Activated CD4-positive, alpha-beta T cell treated with anti-CD3 and anti-CD28 coated beads, Interleukin-2, amount 10 ng/mL, durations not matched to agents 24 days and 14 days (primary cell): ENCODE data around the gene FGF1. TPM values are rescaled to one million over a fixed set of nuclear protein-coding genes. Genes with fewer than 3 reads are reported as not detected.

Source experiments
- DNase-seq: peaks from one replicate; pipeline ENCODE4 v3.0.0; 2022
- H3K27ac Mint-ChIP-seq: one replicate; pipeline ENCODE4 v1.8.0; 2022; ENCODE audit warnings: mild to moderate bottlenecking, mixed read lengths
- H3K27me3 Mint-ChIP-seq: one replicate; pipeline ENCODE4 v1.8.0; 2022; ENCODE audit warnings: mixed read lengths
- H3K36me3 Mint-ChIP-seq: one replicate; pipeline ENCODE4 v1.8.0; 2022; ENCODE audit warnings: low read depth, mild to moderate bottlenecking, mixed read lengths
- H3K4me1 Mint-ChIP-seq: one replicate; pipeline ENCODE4 v1.8.0; 2021; ENCODE audit warnings: mixed read lengths
- H3K4me3 Mint-ChIP-seq: one replicate; pipeline ENCODE4 v1.8.0; 2022; ENCODE audit warnings: mild to moderate bottlenecking, moderate library complexity, mixed read lengths
- H3K9me3 Mint-ChIP-seq: one replicate; pipeline ENCODE4 v1.8.0; 2021; ENCODE audit warnings: mixed read lengths
- intact Hi-C: fragments of 100-400 bp; cut with micrococcal nuclease; formaldehyde crosslinking; loops from one replicate; pipeline ENCODE4 v1.15.1; 2023
- total RNA-seq: library from RNA; stranded (reverse); gene quantifications from 2 replicates; pipeline ENCODE4 v1.2.3, GENCODE V29; 2022

The FGF1 gene
- total RNA-seq, 1 donor from 2014 or later, result not detected

- no peak for DNase-seq
- H3K27me3 Mint-ChIP-seq, result peaks cover 10% of the 10 kb centered on the region
- no peak overlapping the region for H3K4me3 Mint-ChIP-seq
- no peaks in the 10 kb centered on the region for H3K9me3 Mint-ChIP-seq
- intact Hi-C loops, result no loop called here
- no peaks in the 10 kb centered on the region for H3K4me1 Mint-ChIP-seq
- H3K36me3 Mint-ChIP-seq, result no peaks in the 10 kb centered on the region
- no peak overlapping the region for H3K27ac Mint-ChIP-seq
Measured at GRCh38 chr5:142686968-142687367, 1.1 kb upstream of the FGF1 start.

- no peak for DNase-seq
- intact Hi-C loops, result no loop called here
- H3K4me3 Mint-ChIP-seq, result no peak overlapping the region
- H3K4me1 Mint-ChIP-seq, result no peaks in the 10 kb centered on the region
- peaks cover 10% of the 10 kb centered on the region for H3K27me3 Mint-ChIP-seq
- no peaks in the 10 kb centered on the region for H3K36me3 Mint-ChIP-seq
- no peak overlapping the region for H3K27ac Mint-ChIP-seq
- no peaks in the 10 kb centered on the region for H3K9me3 Mint-ChIP-seq
Measured at GRCh38 chr5:142686210-142686734, 382 bp upstream of the FGF1 start.

GRCh38 chr5:142684508-142685041 is 1.3 kb downstream of the FGF1 start:
- H3K4me3 Mint-ChIP-seq, result no peak overlapping the region
- no peaks in the 10 kb centered on the region for H3K36me3 Mint-ChIP-seq
- no peak for DNase-seq
- intact Hi-C loops, result no loop called here
- H3K27ac Mint-ChIP-seq, result no peak overlapping the region
- peaks cover 8% of the 10 kb centered on the region for H3K27me3 Mint-ChIP-seq
- H3K4me1 Mint-ChIP-seq, result no peaks in the 10 kb centered on the region
- no peaks in the 10 kb centered on the region for H3K9me3 Mint-ChIP-seq

- no peak for DNase-seq
- Mint-ChIP-seq H3K4me1 (no peaks in the 10 kb centered on the region), H3K4me3 (no peak overlapping the region), H3K27me3 (peaks cover 8% of the 10 kb centered on the region), H3K27ac (no peak overlapping the region), H3K9me3 (no peaks in the 10 kb centered on the region), H3K36me3 (no peaks in the 10 kb centered on the region)
- intact Hi-C loops, result no loop called here
Measured at GRCh38 chr5:142683881-142684505, 1.9 kb downstream of the FGF1 start.

- Mint-ChIP-seq H3K27me3 (peaks cover 8% of the 10 kb centered on the region), H3K4me1 (no peaks in the 10 kb centered on the region), H3K4me3 (no peak overlapping the region), H3K36me3 (no peaks in the 10 kb centered on the region), H3K27ac (no peak overlapping the region), H3K9me3 (no peaks in the 10 kb centered on the region)
- DNase-seq, result no peak
- intact Hi-C loops, result no loop called here
Measured at GRCh38 chr5:142683116-142683515, 2.8 kb downstream of the FGF1 start.

- H3K4me3 Mint-ChIP-seq, result no peak overlapping the region
- no peak overlapping the region for H3K27ac Mint-ChIP-seq
- intact Hi-C loops, result no loop called here
- no peaks in the 10 kb centered on the region for H3K4me1 Mint-ChIP-seq
- no peak for DNase-seq
- no peaks in the 10 kb centered on the region for H3K36me3 Mint-ChIP-seq
- H3K9me3 Mint-ChIP-seq, result no peaks in the 10 kb centered on the region
- peaks cover 6% of the 10 kb centered on the region for H3K27me3 Mint-ChIP-seq
Measured at GRCh38 chr5:142680605-142681259, 5.2 kb downstream of the FGF1 start.

- no peaks in the 10 kb centered on the region for H3K36me3 Mint-ChIP-seq
- no peak overlapping the region for H3K27ac Mint-ChIP-seq
- intact Hi-C loops, result no loop called here
- DNase-seq, result no peak
- no peaks in the 10 kb centered on the region for H3K4me1 Mint-ChIP-seq
- H3K27me3 Mint-ChIP-seq, result peaks cover 6% of the 10 kb centered on the region
- no peaks in the 10 kb centered on the region for H3K9me3 Mint-ChIP-seq
- H3K4me3 Mint-ChIP-seq, result no peak overlapping the region
Measured at GRCh38 chr5:142679744-142680143, 6.1 kb downstream of the FGF1 start.

- peaks cover 6% of the 10 kb centered on the region for H3K27me3 Mint-ChIP-seq
- H3K4me3 Mint-ChIP-seq, result no peak overlapping the region
- intact Hi-C loops, result no loop called here
- no peaks in the 10 kb centered on the region for H3K4me1 Mint-ChIP-seq
- H3K9me3 Mint-ChIP-seq, result no peaks in the 10 kb centered on the region
- no peak overlapping the region for H3K27ac Mint-ChIP-seq
- no peak for DNase-seq
- H3K36me3 Mint-ChIP-seq, result no peaks in the 10 kb centered on the region
Measured at GRCh38 chr5:142678529-142678928, 7.4 kb downstream of the FGF1 start.

GRCh38 chr5:142677198-142677597 is 8.7 kb downstream of the FGF1 start:
- Mint-ChIP-seq H3K36me3 (no peaks in the 10 kb centered on the region), H3K4me1 (no peaks in the 10 kb centered on the region), H3K27me3 (peaks cover 6% of the 10 kb centered on the region), H3K9me3 (no peaks in the 10 kb centered on the region), H3K4me3 (no peak overlapping the region), H3K27ac (no peak overlapping the region)
- intact Hi-C loops, result no loop called here
- DNase-seq, result no peak

- Mint-ChIP-seq H3K27ac (no peak overlapping the region), H3K36me3 (no peaks in the 10 kb centered on the region), H3K4me1 (no peaks in the 10 kb centered on the region), H3K27me3 (peaks cover 9% of the 10 kb centered on the region), H3K9me3 (no peaks in the 10 kb centered on the region), H3K4me3 (no peak overlapping the region)
- DNase-seq, result no peak
- intact Hi-C loops, result no loop called here
Measured at GRCh38 chr5:142676318-142676717, 9.6 kb downstream of the FGF1 start.

- no peak overlapping the region for H3K27ac Mint-ChIP-seq
- peaks cover 9% of the 10 kb centered on the region for H3K27me3 Mint-ChIP-seq
Measured at GRCh38 chr5:142674531-142675469, 11.1 kb downstream of the FGF1 start.

GRCh38 chr5:142671801-142672200 is 14.1 kb downstream of the FGF1 start:
- peaks cover 4% of the 10 kb centered on the region for H3K27me3 Mint-ChIP-seq
- no peaks in the 10 kb centered on the region for H3K36me3 Mint-ChIP-seq
- H3K9me3 Mint-ChIP-seq, result no peaks in the 10 kb centered on the region
- no peak overlapping the region for H3K4me3 Mint-ChIP-seq
- H3K27ac Mint-ChIP-seq, result no peak overlapping the region
- DNase-seq, result no peak
- no peaks in the 10 kb centered on the region for H3K4me1 Mint-ChIP-seq
- intact Hi-C loops, result no loop called here

More at GRCh38 chr5:142674531-142675469, 11.1 kb downstream of the FGF1 start:
- Mint-ChIP-seq H3K4me3 (no peak overlapping the region), H3K9me3 (no peaks in the 10 kb centered on the region), H3K36me3 (no peaks in the 10 kb centered on the region), H3K4me1 (no peaks in the 10 kb centered on the region)
- intact Hi-C loops, result no loop called here
- DNase-seq, result no peak

GRCh38 chr5:142671266-142671665 is 14.6 kb downstream of the FGF1 start:
- Mint-ChIP-seq H3K27ac (no peak overlapping the region), H3K4me1 (no peaks in the 10 kb centered on the region), H3K9me3 (no peaks in the 10 kb centered on the region), H3K36me3 (no peaks in the 10 kb centered on the region), H3K4me3 (no peak overlapping the region), H3K27me3 (peaks cover 3% of the 10 kb centered on the region)
- DNase-seq, result no peak
- intact Hi-C loops, result no loop called here

- Mint-ChIP-seq H3K9me3 (no peaks in the 10 kb centered on the region), H3K27me3 (peaks cover 3% of the 10 kb centered on the region), H3K4me3 (no peak overlapping the region), H3K27ac (no peak overlapping the region), H3K36me3 (no peaks in the 10 kb centered on the region), H3K4me1 (no peaks in the 10 kb centered on the region)
- no peak for DNase-seq
- intact Hi-C loops, result no loop called here
Measured at GRCh38 chr5:142670804-142671203, 15.1 kb downstream of the FGF1 start.
